Natural killer cell (primary cell): ENCODE data around the gene RSRP1. TPM values are rescaled to one million over a fixed set of nuclear protein-coding genes. Genes with fewer than 3 reads are reported as not detected.

Experiments used
- ATAC-seq, 3 donors: fragments of 150-1000 bp in 2 of 3; fragments of 200-7000 bp in 1 of 3; cut with Tn5 transposase; 1 replicate in 1 of 3; 2 replicates in 2 of 3; pipeline ENCODE4 v1.10.0; 2021; ENCODE audit warnings: mild to moderate bottlenecking in 2 of 3, moderate library complexity in 2 of 3
- DNase-seq, 2 donors: peaks; one replicate each; pipeline versions ENCODE4 v3.0.0 to v3.0.0-alpha.2; 2013 to 2021; ENCODE audit warnings: mixed read lengths in 1 of 2
- H3K27ac ChIP-seq: one replicate; pipeline ENCODE4 v1.5.1; 2013; ENCODE audit warnings: mild to moderate bottlenecking, low read length
- H3K27me3 ChIP-seq: one replicate; pipeline ENCODE4 v1.6.1; 2013; ENCODE audit warnings: low read length; ENCODE audit not compliant: control insufficient read depth, insufficient read depth
- H3K36me3 ChIP-seq: one replicate; pipeline ENCODE4 v1.6.1; 2013; ENCODE audit warnings: low read length; ENCODE audit not compliant: control insufficient read depth, insufficient read depth
- H3K4me1 ChIP-seq: one replicate; pipeline ENCODE4 v1.6.1; 2013; ENCODE audit warnings: low read length; ENCODE audit not compliant: control insufficient read depth, insufficient read depth
- H3K4me3 ChIP-seq: one replicate; pipeline ENCODE4 v1.5.1; 2013; ENCODE audit warnings: low read length
- H3K9me3 ChIP-seq: one replicate; pipeline ENCODE4 v1.6.1; 2013; ENCODE audit warnings: low read length; ENCODE audit not compliant: control insufficient read depth, insufficient read depth
- H3K27ac Mint-ChIP-seq, 2 donors: one replicate each; pipeline ENCODE4 v1.8.0; 2022; ENCODE audit warnings: mild to moderate bottlenecking in 2 of 2, mixed read lengths in 2 of 2, moderate library complexity in 1 of 2
- H3K27me3 Mint-ChIP-seq, 2 donors: one replicate each; pipeline ENCODE4 v1.8.0; 2022; ENCODE audit warnings: low read depth in 2 of 2, mixed read lengths in 2 of 2
- H3K36me3 Mint-ChIP-seq: one replicate; pipeline ENCODE4 v1.8.0; 2022; ENCODE audit warnings: mixed read lengths
- H3K4me1 Mint-ChIP-seq, 2 donors: one replicate each; pipeline ENCODE4 v1.8.0; 2022; ENCODE audit warnings: mixed read lengths in 2 of 2
- H3K4me3 Mint-ChIP-seq: one replicate; pipeline ENCODE4 v1.8.0; 2022; ENCODE audit warnings: mild to moderate bottlenecking, moderate library complexity, mixed read lengths
- H3K9me3 Mint-ChIP-seq, 2 donors: one replicate each; pipeline ENCODE4 v1.8.0; 2022; ENCODE audit warnings: mixed read lengths in 2 of 2
- whole genome bisulfite sequencing: methylation state at CpG from one replicate; pipeline ENCODE4 v1.1.7; 2013; ENCODE audit warnings: missing lambda C conversion rate; ENCODE audit not compliant: insufficient coverage; 5-methylcytosine and 5-hydroxymethylcytosine counted together
- intact Hi-C: fragments of 100-400 bp; cut with micrococcal nuclease; formaldehyde crosslinking; loops from one replicate; pipeline ENCODE4 v1.14.2; 2022
- total RNA-seq, 4 donors: library from RNA; stranded (reverse); fragments of 120-200 nt in 1 of 4; gene quantifications; one replicate each; pipeline versions ENCODE4 v1.2.3 to v1.2.4, GENCODE V29; 2013 to 2022
- TF ChIP-seq, protein P1 (sequence below): fragments of 200-600 bp; IDR thresholded peaks from one replicate; pipeline ENCODE4 v1.8.0; 2022; ENCODE audit warnings: antibody characterized with exemption

The RSRP1 gene
- total RNA-seq, 3 donors from 2014 or later (not counting 1 experiment from before 2014, with no cell fraction given), result 473 to 602 (median 589) TPM

DNA sequence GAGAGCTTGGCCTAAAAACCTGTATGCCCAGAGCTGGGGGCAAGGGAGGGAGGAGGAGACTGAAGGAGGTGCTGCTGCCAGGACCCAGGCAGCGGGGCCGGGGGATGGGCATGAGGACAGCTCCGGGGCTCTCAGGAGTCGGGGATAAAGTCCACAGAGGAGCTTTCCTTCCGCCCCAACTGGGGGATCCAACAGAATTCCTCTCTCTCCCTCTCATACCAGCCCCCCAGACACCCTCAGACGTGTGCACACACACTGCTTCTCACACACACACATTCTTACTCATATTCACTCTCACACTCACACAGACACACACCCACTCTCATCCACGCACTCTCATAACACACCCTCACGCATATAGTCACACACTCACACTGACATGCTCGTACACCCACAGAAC is 54.0 kb downstream of the RSRP1 start:
- Mint-ChIP-seq H3K4me1 (peaks cover 11 to 19% of the 10 kb centered on the region in 2 donors), H3K36me3 (no peaks in the 10 kb centered on the region), H3K4me3 (no peak overlapping the region), H3K27me3 (peaks cover 0 to 3% of the 10 kb centered on the region in 2 donors), H3K27ac (no peak overlapping the region), H3K9me3 (no peaks in the 10 kb centered on the region)
- ATAC-seq, result no peak
- 81% methylated on average over 9 of the region's 9 CpGs for WGBS
- TF ChIP-seq, protein P1, sequence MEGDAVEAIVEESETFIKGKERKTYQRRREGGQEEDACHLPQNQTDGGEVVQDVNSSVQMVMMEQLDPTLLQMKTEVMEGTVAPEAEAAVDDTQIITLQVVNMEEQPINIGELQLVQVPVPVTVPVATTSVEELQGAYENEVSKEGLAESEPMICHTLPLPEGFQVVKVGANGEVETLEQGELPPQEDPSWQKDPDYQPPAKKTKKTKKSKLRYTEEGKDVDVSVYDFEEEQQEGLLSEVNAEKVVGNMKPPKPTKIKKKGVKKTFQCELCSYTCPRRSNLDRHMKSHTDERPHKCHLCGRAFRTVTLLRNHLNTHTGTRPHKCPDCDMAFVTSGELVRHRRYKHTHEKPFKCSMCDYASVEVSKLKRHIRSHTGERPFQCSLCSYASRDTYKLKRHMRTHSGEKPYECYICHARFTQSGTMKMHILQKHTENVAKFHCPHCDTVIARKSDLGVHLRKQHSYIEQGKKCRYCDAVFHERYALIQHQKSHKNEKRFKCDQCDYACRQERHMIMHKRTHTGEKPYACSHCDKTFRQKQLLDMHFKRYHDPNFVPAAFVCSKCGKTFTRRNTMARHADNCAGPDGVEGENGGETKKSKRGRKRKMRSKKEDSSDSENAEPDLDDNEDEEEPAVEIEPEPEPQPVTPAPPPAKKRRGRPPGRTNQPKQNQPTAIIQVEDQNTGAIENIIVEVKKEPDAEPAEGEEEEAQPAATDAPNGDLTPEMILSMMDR, result no peak
- intact Hi-C loops, result no loop called here
- DNase-seq, result no peak
- no peak overlapping the region for H3K4me3 ChIP-seq
- H3K9me3 ChIP-seq, result no peaks in the 10 kb centered on the region
- no peaks in the 10 kb centered on the region for H3K27me3 ChIP-seq
- no peaks in the 10 kb centered on the region for H3K4me1 ChIP-seq
- no peak overlapping the region for H3K27ac ChIP-seq
- H3K36me3 ChIP-seq, result no peaks in the 10 kb centered on the region

Other genes with a start within 250 kb of the RSRP1 start
- gene SYF2, start 15.0 kb downstream of the RSRP1 start, total RNA-seq, result 10 to 100 TPM; 67.9 to 92.2 (median 75.3) TPM
- gene RHD, start 25.1 kb upstream of the RSRP1 start, total RNA-seq, result under 1 TPM in 1 of 3 donors, not detected in 2; 0.21 TPM
- 100 to 1,000 TPM in 2 of 3 donors, 10 to 100 TPM in 1; 99.9 to 117 (median 107) TPM for gene TMEM50A, start 90.9 kb upstream of the RSRP1 start, total RNA-seq
- not detected for gene RHCE, start 173.4 kb upstream of the RSRP1 start, total RNA-seq
- gene MACO1, start 183.4 kb upstream of the RSRP1 start, total RNA-seq, result 10 to 100 TPM; 15.9 to 19.6 (median 16.9) TPM